ENCODE data around the gene GYPE.
"Not testable (repeated sequence)": the region's sequence is repeated elsewhere in the genome, so short reads cannot be mapped to it uniquely, and the experiment has no call there.

GYPE gene

GRCh38 chr4:143905440-143905839, at the start of gene GYPE:
GYPE (minus strand) TSS chr4:143905559; CDS start chr4:143905507, 52 bp downstream.
- DNase-seq = not testable (repeated sequence)

GRCh38 chr4:143951458-143951972, 46.2 kb upstream of the GYPE start:
- not testable (repeated sequence) for DNase-seq

- not testable (repeated sequence) for DNase-seq
Observed at GRCh38 chr4:143950967-143951366, 45.6 kb upstream of the GYPE start.

GRCh38 chr4:143950185-143950584, 44.8 kb upstream of the GYPE start:
- not testable (repeated sequence) for DNase-seq

- DNase-seq = not testable (repeated sequence)
Observed at GRCh38 chr4:143947493-143947892, 42.1 kb upstream of the GYPE start.

- not testable (repeated sequence) for DNase-seq
Observed at GRCh38 chr4:143940708-143941107, 35.3 kb upstream of the GYPE start.

- DNase-seq = no peak
Observed at GRCh38 chr4:143939528-143939927, 34.2 kb upstream of the GYPE start.

- not testable (repeated sequence) for DNase-seq
Observed at GRCh38 chr4:143938890-143939289, 33.5 kb upstream of the GYPE start.

GRCh38 chr4:143921181-143921580, 15.8 kb upstream of the GYPE start:
- no peak for DNase-seq

GRCh38 chr4:143916485-143916884, 11.1 kb upstream of the GYPE start:
- DNase-seq = not testable (repeated sequence)

GRCh38 chr4:143912478-143912877, 7.1 kb upstream of the GYPE start:
- not testable (repeated sequence) for DNase-seq

- not testable (repeated sequence) for DNase-seq
Observed at GRCh38 chr4:143911528-143912417, 6.4 kb upstream of the GYPE start.

GRCh38 chr4:143910906-143911305, 5.5 kb upstream of the GYPE start:
- not testable (repeated sequence) for DNase-seq

- DNase-seq = peak; percentile 35 to 43
Observed at GRCh38 chr4:143907811-143908210, 2.5 kb upstream of the GYPE start.

GRCh38 chr4:143904431-143904830, 928 bp downstream of the GYPE start:
- DNase-seq = not testable (repeated sequence)

GRCh38 chr4:143890323-143890722, 15.0 kb downstream of the GYPE start:
- DNase-seq = not testable (repeated sequence)

- DNase-seq = not testable (repeated sequence)
Observed at GRCh38 chr4:143888189-143888588, 17.2 kb downstream of the GYPE start.

- not testable (repeated sequence) for DNase-seq
Observed at GRCh38 chr4:143884965-143885364, 20.4 kb downstream of the GYPE start.

GRCh38 chr4:143883529-143883928, 21.8 kb downstream of the GYPE start:
- no peak for DNase-seq

- DNase-seq = peak in 1 of 2 experiments; percentile 4
Observed at GRCh38 chr4:143882892-143883291, 22.5 kb downstream of the GYPE start.

- DNase-seq = not testable (repeated sequence)
Observed at GRCh38 chr4:143879561-143879960, 25.8 kb downstream of the GYPE start.

- not testable (repeated sequence) for DNase-seq
Observed at GRCh38 chr4:143875357-143875756, 30.0 kb downstream of the GYPE start.

- peak in 1 of 2 experiments; percentile 5 for DNase-seq
Observed at GRCh38 chr4:143870523-143871268, 34.7 kb downstream of the GYPE start.
